Cardiac septum (tissue), 1 donor: ENCODE results near the gene FBXO44. TPM values are rescaled to one million over a fixed set of nuclear protein-coding genes. Genes with fewer than 3 reads are reported as not detected.
"Not testable (repeated sequence)": the region's sequence is repeated elsewhere in the genome, so short reads cannot be mapped to it uniquely, and the experiment has no call there.

Source experiments
- DNase-seq: peaks from one replicate; pipeline ENCODE4 v3.0.0-alpha.2; 2020; ENCODE audit warnings: low spot score
- intact Hi-C: fragments of 100-400 bp; cut with DNase I; formaldehyde crosslinking; loops from one replicate; pipeline ENCODE4 v1.14.0; 2022
- total RNA-seq: library from RNA; stranded (reverse); fragmentation: NEBNext Ultra II Directional; extraction: Animal tissue kit (Norgen Biotek cat#: 25700); gene quantifications from one replicate; pipeline ENCODE4 v1.2.1, GENCODE V29; 2021
- donor health status: DM: no; HTN: no; CAD: no.

FBXO44 gene
- total RNA-seq, 1 donor from 2014 or later: 19.8 TPM

GRCh38 chr1:11634365-11635192 is 20.1 kb upstream of the FBXO44 start:
- intact Hi-C loops: no loop called here
- DNase-seq: no peak

GRCh38 chr1:11638121-11638520 is 16.6 kb upstream of the FBXO44 start:
- no peak for DNase-seq
- intact Hi-C loops: no loop called here

GRCh38 chr1:11639372-11639771 is 15.3 kb upstream of the FBXO44 start:
- no peak for DNase-seq
- intact Hi-C loops: no loop called here

- DNase-seq: no peak
- intact Hi-C loops: no loop called here
These were observed 14.6 kb upstream of the FBXO44 start for GRCh38 chr1:11640101-11640500.

GRCh38 chr1:11640944-11641343 is 13.7 kb upstream of the FBXO44 start:
- intact Hi-C loops: no loop called here
- DNase-seq: no peak

GRCh38 chr1:11641776-11642305 is 12.8 kb upstream of the FBXO44 start:
- no peak for DNase-seq
- intact Hi-C loops: loop anchor here (1.0 to 2.0 kb wide), 3 partner anchors 163 to 401 kb away; partner anchors contain the start of gene DISP3

GRCh38 chr1:11642418-11643017 is 12.2 kb upstream of the FBXO44 start:
- intact Hi-C loops: loop anchor here (1.0 to 2.0 kb wide), 3 partner anchors 164 to 401 kb away; partner anchors contain the start of gene DISP3
- not testable (repeated sequence) for DNase-seq

- DNase-seq: no peak
- intact Hi-C loops: loop anchor here (2.0 kb wide), 1 partner anchor 165 kb away; the partner anchor contains the start of gene DISP3
These were observed 10.9 kb upstream of the FBXO44 start for GRCh38 chr1:11643782-11644181.

GRCh38 chr1:11645270-11645669 is 9.4 kb upstream of the FBXO44 start:
- intact Hi-C loops: loop anchor here (1.0 kb wide), 1 partner anchor 608 kb away; no protein-coding TSS in a partner anchor
- no peak for DNase-seq

GRCh38 chr1:11645670-11646265 is 8.9 kb upstream of the FBXO44 start:
- intact Hi-C loops: loop anchor here (1.0 kb wide), 1 partner anchor 608 kb away; no protein-coding TSS in a partner anchor

GRCh38 chr1:11646317-11646716 is 8.4 kb upstream of the FBXO44 start:
- DNase-seq: no peak
- intact Hi-C loops: no loop called here

More at GRCh38 chr1:11645670-11646265, 8.9 kb upstream of the FBXO44 start:
- DNase-seq: peak; percentile 90

- no peak for DNase-seq
- intact Hi-C loops: no loop called here
These were observed 7.3 kb upstream of the FBXO44 start for GRCh38 chr1:11647333-11647732.

GRCh38 chr1:11648039-11648438 is 6.6 kb upstream of the FBXO44 start:
- intact Hi-C loops: no loop called here

GRCh38 chr1:11648732-11649158 is 5.9 kb upstream of the FBXO44 start:
- DNase-seq: no peak
- intact Hi-C loops: no loop called here

More at GRCh38 chr1:11648039-11648438, 6.6 kb upstream of the FBXO44 start:
- no peak for DNase-seq

GRCh38 chr1:11649237-11649623 is 5.4 kb upstream of the FBXO44 start:
- intact Hi-C loops: no loop called here
- DNase-seq: no peak

GRCh38 chr1:11649624-11650330 is 4.9 kb upstream of the FBXO44 start:
- DNase-seq: no peak
- intact Hi-C loops: loop anchor here (1.0 kb wide), 1 partner anchor 70 kb away; no protein-coding TSS in a partner anchor

- intact Hi-C loops: loop anchor here (1.0 kb wide), 1 partner anchor 69 kb away; no protein-coding TSS in a partner anchor
- DNase-seq: peak; percentile 85
These were observed 4.2 kb upstream of the FBXO44 start for GRCh38 chr1:11650331-11650991.

- intact Hi-C loops: no loop called here
- no peak for DNase-seq
These were observed 3.7 kb upstream of the FBXO44 start for GRCh38 chr1:11651017-11651416.
